GM11168 (cell line): Measurements from ENCODE around the gene HLA-DQA1.
"Not testable (repeated sequence)": the region's sequence is repeated elsewhere in the genome, so short reads cannot be mapped to it uniquely, and the experiment has no call there.

Source experiments
- in situ Hi-C: fragments of 300-500 bp; cut with MboI; formaldehyde crosslinking; loops from one replicate; pipeline ENCODE4 v1.12.0; 2022; ENCODE audit warnings: low sequenced_read_pairs; ENCODE audit not compliant: unreplicated experiment

HLA-DQA1 gene

DNA sequence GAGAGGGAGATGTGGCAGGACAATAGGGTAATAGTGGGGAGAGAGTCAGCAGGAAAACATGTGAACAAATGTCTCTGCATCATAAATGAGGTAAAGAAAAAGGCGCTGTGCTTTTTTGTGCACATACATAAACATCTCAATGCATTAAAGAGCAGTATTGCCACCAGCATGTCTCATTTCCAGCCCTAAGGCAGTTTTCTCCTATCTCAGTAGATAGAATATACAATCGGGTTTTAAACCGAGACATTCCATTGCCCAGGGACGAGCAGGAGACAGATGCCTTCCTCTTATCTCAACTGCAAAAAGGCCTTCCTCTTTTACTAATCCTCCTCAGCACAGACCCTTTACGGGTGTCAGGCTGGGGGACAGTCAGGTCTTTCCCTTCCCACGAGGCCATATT is 20.1 kb downstream of the HLA-DQA1 start:
- in situ Hi-C loops, result not testable (repeated sequence)

DNA sequence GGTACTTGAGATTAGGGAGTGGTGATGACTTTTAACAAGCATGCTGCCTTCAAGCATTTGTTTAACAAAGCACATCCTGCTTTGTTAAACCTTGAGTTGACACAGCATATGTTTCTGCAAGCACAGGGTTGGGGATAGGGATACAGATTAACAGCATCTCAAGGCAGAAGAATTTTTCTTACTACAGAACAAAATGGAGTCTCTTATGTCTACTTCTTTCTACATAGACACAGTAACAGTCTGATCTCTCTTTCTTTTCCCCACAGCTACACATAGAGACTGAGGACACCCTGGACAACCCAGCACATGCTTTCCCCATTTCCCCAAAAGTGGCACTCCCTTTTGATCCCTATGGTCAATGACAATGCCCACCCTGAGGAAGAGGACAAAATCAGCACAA is 20.6 kb downstream of the HLA-DQA1 start:
- in situ Hi-C loops, result not testable (repeated sequence)

DNA sequence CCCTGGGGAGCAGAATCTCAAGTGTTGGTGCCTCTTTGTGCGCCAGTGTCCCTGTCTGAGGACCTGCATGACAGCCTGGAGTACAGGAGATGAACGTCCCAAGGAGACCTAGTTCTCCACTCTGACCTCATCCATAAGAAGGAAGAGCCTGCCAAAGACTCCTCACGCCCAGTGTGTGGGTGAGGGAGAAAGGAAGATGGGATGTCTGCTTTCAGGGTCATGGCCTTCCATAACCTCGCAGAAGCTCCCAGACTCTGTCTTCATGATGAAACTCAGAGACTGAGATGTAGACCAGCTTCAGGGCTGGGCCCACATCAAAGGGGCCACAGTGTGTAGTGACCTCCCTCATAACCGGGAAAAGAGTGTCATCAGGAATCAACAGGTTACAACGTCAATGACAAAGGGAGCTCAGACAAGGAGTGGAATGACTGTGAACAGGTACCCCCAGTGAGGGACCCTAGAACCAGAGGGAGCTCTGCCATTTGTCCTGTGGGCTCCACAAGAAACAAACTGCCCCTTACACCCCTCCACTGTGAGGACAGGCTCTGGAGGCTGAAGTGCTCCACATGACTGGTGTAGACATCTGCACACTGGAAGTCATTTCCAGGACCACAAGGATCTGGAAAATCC is 21.2 kb downstream of the HLA-DQA1 start:
- in situ Hi-C loops, result no loop called here

DNA sequence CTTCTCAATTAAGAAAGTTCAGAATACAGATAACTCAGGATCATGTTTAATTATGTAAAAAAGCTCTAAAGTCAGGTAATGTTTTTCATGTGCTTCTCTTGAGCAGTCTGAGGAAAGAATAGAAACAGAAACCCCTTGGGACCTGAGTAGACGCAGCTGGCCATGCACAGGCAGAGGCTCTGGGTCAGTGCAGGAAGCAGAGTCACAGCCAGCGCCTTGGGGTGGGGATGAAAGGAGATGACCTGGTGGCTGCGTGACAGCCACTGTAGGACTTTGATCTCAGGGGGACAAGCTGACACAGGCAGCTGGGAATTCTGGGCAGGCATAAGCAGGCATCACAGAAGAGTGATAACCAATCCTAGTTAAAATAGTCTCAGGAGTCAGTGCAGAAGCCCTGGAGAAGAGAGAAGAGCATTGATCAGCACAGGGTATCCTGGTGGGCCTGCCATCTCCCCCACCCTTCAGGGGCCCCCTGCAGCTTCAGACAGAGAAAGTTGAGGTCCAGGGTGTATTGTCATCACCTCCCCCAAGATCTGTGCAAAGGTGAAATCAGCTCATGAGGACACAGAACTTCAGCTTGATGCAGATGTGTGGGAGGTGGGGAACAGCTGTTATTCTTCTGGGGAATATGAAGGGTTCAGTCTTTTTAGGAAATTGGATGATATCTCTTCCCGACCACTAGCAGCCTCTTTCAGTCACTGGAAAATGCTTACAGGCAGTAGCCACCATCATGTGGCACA is 22.8 kb downstream of the HLA-DQA1 start:
- in situ Hi-C loops, result no loop called here

DNA sequence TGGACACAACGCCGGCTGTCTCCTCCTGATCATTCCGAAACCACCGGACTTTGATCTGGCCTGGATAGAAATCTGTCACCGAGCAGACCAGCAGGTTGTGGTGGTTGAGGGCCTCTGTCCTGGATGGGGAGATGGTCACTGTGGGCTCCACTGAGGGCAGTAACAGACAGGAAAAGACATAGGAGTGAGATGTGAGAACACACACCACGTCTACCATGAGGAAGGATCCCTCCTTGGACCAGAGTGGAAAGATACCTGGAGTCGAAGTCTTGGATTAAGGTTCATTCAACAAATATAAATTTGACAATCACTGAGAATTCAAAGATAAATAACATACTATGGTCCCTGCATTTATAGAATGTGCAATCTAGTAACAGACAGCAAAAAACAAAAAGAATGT is 24.9 kb downstream of the HLA-DQA1 start:
- in situ Hi-C loops, result no loop called here

DNA sequence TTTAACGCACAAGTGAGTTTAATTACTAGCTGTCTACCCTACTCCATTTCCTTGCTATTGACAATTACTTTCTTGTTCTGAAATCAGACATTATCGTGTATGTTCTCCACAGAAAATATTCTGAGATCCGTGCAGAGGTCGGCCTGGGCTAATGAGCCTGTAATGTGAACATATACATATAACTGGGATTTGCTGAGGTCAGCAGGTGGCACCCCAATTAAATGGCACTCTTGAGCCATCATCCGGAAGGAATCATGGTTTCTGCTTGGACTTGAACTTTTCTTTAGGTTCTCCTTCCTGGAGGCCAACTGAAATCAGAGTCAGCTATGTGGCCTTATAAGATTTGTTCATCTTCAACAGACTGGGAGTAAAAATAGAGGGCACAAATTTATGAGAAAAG is 25.6 kb downstream of the HLA-DQA1 start:
- in situ Hi-C loops, result no loop called here

DNA sequence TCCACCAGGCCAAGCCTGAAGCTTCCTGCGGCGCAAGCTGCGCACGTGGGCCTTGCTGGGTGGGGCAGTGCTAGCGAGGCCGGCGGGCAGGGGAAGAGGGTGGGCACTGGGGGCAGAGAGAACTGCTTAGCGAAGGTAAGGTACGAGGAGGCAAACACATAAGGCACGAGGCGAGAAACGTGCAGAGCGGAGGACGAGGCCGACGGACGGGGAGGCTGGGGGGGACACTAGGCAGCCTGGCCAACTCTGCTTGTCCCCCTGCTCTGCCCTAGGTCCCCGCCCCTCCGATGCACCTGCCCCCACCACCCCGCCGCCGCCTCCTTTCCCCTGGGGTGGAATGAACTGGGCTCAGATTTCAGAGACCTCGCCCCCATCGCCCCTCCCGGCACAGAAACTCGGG is 27.1 kb downstream of the HLA-DQA1 start:
- in situ Hi-C loops, result no loop called here

DNA sequence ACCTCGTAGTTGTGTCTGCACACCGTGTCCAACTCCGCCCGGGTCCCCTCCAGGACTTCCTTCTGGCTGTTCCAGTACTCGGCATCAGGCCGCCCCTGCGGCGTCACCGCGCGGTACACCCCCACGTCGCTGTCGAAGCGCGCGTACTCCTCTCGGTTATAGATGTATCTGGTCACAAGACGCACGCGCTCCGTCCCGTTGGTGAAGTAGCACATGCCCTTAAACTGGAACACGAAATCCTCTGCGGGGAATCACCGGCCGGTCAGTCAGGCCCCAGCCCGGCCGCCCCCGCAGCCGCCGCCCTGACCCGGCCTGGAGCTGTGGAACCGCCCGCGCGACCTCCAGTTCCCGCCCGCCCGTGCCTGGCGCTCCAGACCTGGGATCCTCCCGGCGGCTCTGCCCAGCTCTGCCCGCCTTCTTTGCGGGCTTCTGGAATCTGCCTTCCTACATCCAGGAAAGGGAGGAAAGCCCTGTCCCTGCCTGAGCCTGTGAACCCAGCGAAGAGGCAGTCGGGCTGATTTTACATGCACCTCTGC is 27.7 kb downstream of the HLA-DQA1 start:
- in situ Hi-C loops, result no loop called here

DNA sequence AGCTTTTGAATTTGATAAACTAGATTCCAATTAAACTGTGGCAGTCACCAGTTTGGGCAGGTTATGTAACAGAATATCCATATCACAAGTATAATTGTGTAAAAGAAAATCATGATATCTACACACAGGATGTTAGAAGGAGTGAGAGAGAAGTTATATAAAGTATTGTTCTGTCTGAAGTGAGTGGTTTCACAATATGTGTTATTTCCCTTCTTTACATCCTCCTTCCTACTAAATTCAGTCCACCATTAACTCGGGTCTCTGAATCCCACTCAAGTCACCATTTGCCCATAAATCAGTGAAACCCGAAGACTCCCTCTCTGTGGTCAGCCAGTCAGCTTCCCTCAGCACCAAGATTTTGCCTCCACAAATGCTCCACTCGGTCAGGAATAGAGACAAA is 28.5 kb downstream of the HLA-DQA1 start:
- in situ Hi-C loops, result no loop called here

DNA sequence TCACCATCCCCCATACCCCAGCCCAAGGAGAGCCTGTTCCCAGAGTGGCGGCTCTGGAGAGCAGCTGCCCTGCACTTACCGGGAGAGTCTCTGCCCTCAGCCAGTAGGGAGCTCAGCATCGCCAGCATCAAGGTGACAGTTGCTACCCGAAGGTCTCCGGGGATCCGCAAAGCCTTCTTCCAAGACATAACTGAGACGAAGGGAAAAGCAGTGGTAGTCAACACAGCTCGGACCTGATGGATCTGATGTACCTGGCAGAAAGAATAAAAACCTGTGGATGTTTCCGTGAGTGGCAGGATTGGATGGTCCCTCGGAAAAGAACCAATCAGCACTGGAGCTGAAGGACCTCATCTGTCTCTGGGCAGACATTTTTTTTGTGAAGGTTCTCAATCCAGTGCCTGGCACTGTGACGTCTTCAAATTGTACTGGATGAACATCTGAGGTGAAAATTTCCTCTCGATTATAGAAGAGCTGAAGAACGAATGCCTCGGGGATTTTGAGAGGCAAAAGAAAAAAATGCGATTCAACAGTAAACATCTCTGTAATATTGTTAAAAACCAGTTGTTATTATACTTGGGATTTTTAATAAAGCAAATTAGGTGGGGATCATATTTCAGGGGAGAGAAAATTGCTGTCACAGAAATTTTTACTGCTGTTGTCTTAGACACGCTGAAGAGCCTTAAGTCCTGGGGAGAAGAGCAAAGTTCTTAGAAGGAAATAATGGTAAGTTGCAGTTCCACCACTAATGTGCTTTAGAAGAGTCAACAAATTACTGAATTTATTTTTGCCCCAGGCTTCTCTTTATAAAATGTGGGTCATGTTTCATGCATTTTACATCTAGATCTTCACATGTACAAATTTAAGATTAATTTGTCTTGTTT is 29.5 kb downstream of the HLA-DQA1 start, which contains the start of gene HLA-DQB1:
Gene HLA-DQB1, minus strand, starts transcription at position 238 of the 881 bp plus-strand sequence. Its CDS starts 50 bp downstream, at position 188.
- in situ Hi-C loops, result no loop called here

DNA sequence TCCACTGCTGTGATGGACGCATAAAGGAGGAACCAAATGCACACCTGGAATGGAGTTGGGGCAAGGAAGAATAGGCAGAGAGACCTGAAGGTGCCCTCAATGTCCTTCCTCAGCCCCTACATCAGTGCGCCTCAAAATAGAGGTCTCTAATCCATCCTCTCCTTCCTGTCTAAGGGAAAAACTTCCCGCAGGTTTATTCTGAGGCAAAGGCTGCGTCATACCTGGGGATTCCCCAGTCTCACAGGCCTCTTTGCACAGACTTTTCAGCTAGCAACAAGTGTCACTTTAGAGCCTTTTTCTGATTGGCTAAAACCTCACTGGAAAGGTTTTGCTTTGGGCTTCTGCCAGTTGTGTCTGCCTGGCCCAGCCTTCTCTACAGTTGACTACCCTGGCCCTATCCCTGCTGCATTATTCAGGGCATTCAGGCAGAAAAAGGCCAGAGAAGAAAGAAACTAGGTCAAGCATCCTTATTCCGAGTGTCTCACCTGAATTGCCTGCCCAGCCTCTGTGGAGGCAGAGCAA is 31.1 kb downstream of the HLA-DQA1 start:
- in situ Hi-C loops, result no loop called here

DNA sequence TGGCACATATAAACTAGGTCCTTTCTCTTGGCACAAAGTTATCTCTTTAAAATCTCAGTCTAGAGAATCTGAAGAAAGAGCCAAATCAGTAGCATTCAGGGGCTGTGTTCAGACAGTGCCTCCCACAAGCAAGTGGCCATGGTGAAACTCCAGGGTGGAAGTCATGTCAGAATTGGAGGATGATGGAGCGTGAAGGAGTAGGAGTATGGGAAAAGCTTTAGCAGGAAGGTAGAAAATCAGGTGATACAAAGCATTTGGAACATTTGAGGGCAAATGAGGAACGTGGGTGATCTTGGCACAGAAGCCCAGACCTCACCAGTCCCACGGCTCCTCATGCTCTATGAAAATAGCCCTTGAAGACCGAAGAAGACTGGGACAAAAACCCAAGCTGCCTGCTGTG is 32.0 kb downstream of the HLA-DQA1 start:
- in situ Hi-C loops, result no loop called here

DNA sequence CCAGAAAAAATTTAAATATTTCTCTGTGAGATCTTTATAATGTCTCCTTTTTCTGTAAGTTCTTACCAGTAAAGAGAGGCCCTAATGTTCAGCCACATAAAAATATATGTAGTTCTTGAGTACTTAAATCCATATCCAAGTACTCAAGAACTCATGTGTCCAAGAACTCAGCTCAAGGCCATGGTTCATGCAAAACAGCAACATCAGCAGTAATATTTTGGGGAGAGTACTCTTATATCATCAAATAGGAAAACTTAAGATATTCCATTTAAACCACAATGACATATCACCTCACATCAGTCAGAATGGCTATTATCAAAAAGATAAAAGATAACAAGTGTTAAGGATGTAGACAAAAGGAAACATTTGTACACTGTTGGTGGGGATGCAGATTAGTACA is 32.7 kb downstream of the HLA-DQA1 start:
- in situ Hi-C loops, result no loop called here

DNA sequence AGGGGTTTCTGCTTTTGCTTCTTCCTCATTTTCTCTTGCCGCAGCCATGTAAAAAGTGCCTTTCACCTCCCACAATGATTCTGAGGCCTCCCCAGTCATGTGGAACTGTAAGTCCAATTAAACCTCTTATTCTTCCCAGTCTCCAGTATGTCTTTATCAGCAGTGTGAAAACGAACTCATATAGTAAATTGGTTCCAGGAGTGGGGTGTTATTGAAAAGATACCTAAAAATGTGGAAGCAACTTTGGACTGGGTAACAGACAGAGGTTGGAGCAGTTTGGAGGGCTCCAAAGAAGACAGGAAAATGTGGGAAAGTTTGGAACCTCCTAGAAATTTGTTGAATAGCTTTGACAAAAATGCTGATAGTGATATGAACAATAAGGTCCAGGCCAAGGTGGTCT is 34.7 kb downstream of the HLA-DQA1 start:
- in situ Hi-C loops, result not testable (repeated sequence)

DNA sequence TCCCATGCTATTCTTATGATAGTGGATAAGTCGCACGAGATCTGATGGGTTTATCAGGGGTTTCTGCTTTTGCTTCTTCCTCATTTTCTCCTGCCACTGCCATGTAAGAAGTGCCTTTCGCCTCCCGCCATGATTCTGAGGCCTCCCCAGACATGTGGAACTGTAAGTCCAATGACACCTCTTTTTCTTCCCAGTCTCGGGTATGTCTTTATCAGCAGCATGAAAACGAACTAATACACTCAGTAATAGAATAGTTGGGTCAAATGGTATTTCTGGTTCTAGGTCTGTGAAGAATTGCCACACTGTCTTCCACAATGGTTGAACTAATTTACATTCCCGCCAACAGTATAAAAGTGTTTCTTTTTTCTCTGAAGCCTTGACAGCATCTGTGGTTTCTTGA is 36.9 kb downstream of the HLA-DQA1 start:
- in situ Hi-C loops, result not testable (repeated sequence)

DNA sequence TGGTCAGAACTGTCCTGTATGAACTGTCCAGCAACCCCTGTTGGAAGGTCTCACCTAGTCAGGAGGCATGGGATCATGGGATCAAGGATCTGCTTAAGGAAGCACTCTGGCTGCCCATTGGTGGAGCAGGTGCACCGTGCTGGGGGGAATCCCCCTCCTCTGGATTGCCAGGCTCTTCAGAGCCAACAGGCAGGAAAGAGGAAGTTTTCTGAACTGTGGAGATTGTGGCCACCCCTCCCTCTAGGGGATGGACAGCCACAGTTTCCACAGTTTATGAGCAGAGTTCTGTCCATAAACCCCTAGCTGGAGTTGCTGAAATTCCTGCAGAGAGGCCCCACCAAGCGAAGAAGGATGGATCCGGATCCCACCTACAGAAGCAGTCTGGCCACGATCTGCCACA is 42.3 kb downstream of the HLA-DQA1 start:
- in situ Hi-C loops, result no loop called here

DNA sequence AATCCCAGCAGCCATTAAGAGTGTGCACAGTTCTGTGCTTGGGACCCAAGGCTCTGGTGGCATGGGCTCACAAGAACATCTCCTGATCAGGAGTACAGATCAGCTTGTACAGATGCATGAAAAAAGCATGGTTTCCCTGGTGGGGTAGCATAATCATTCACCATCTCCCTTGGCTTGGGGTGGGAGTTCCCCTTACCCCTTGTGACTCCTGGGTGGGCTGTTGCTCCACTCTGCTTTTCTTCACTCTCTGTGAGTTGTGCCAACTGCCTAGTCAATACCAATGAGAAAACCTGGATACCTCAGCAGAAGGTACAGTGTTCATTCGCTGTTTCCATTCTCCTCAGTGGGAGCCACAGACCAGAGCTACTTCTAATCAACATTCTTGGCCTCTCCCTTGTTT is 42.8 kb downstream of the HLA-DQA1 start:
- in situ Hi-C loops, result no loop called here

DNA sequence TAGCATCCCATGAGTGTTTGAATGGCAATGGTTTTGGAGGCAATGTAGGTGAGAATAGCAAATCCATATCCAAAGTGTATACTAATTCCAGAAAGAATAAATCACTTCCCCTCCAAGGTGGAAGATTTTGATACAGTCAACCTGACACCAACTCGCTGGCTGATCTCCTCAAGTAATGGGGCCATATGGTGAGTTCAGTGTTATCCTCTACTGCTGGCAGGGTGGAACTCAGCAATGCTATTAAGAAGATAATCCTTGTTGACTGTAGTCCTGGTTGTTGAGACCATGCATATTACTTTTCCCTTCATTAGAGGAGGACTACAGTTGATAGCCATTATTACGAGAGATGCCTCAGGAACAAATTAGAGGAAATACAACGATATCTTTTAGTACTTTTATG is 47.0 kb downstream of the HLA-DQA1 start:
- in situ Hi-C loops, result no loop called here

DNA sequence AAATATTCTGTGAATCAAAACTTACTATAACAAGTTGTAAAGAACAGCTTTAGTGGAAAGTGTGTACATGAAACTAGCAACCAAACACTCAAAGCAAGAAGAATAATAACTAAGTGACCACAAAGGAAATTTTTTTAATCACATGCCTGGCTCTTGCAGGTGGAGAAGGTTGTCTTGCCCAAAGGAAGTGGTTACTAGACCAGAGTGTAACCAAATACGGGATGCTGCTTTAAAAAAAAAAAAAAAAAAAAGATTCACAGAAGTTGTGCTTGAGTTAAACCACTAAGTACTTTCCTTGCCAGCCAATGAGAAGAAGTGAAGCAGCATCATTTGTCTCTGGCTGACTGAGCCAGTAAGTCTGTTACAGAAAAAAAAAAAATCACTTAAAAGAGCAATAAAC is 48.4 kb downstream of the HLA-DQA1 start:
- in situ Hi-C loops, result no loop called here
